T-cell (primary cell): ENCODE results near the gene RNU6-9. TPM values are rescaled to one million over a fixed set of nuclear protein-coding genes. Genes with fewer than 3 reads are reported as not detected.

Experiments
- ATAC-seq, 4 experiments: fragments of 200-7000 bp in 3 of 4; fragments of 150-1000 bp in 1 of 4; cut with Tn5 transposase; replicated peaks in 1 of 4; 1 replicate in 3 of 4; 2 replicates in 1 of 4; pipeline ENCODE4 v1.10.0; 2021; ENCODE audit warnings: moderate library complexity in 3 of 4, mild to moderate bottlenecking in 2 of 4, moderate number of reproducible peaks in 1 of 4
- CTCF ChIA-PET, 2 donors: fragments of 300-600 bp; sonication (Branson Sonifier 250); formaldehyde crosslinking; loops; one replicate each; lab custom pipeline; 2022; ENCODE audit warnings: antibody characterized with exemption in 2 of 2; lab: Charles Lee
- POLR2A ChIA-PET, 2 donors: fragments of 300-600 bp; sonication (Branson Sonifier 250); formaldehyde crosslinking; loops; one replicate each; lab custom pipeline; 2022; ENCODE audit warnings: antibody characterized with exemption in 2 of 2; lab: Charles Lee
- DNase-seq, 35 experiments: peaks; one replicate each; pipeline versions ENCODE4 v3.0.0 to v3.0.0-alpha.2; 2013 to 2023
- H3K27ac ChIP-seq: one replicate; pipeline ENCODE4 v1.5.1; 2013; ENCODE audit warnings: low read length
- H3K27me3 ChIP-seq, 2 experiments: replicated peaks in 1 of 2; 1 replicate in 1 of 2; 2 replicates in 1 of 2; pipeline versions ENCODE4 v1.6.1 to v1.7.0; 2013; ENCODE audit warnings: low read length in 1 of 2, mixed read lengths in 1 of 2; ENCODE audit not compliant: control insufficient read depth in 2 of 2, insufficient read depth in 2 of 2; ENCODE audit errors: extremely low read depth in 1 of 2
- H3K36me3 ChIP-seq, 2 donors: 1 replicate in 1 of 2; 2 replicates in 1 of 2; pipeline versions ENCODE4 v1.6.1 to v1.7.0; 2013; ENCODE audit warnings: low read length in 1 of 2; ENCODE audit not compliant: control insufficient read depth in 2 of 2, insufficient read depth in 1 of 2; ENCODE audit errors: extremely low read depth in 1 of 2
- H3K4me1 ChIP-seq, 2 experiments: 1 replicate in 1 of 2; 2 replicates in 1 of 2; pipeline versions ENCODE4 v1.6.1 to v1.7.0; 2013; ENCODE audit warnings: low read length in 2 of 2, mixed read lengths in 1 of 2; ENCODE audit not compliant: insufficient read depth in 2 of 2, control insufficient read depth in 1 of 2; ENCODE audit errors: extremely low read depth in 1 of 2
- H3K4me3 ChIP-seq, 2 donors: 1 replicate in 1 of 2; 2 replicates in 1 of 2; pipeline versions ENCODE4 v1.5.1 to v1.7.0; 2013; ENCODE audit warnings: mild to moderate bottlenecking in 2 of 2, low read length in 1 of 2, moderate library complexity in 1 of 2; ENCODE audit not compliant: control insufficient read depth in 1 of 2; ENCODE audit errors: extremely low read depth in 1 of 2
- H3K9me3 ChIP-seq: 2 replicates; pipeline ENCODE4 v1.7.0; 2013
- H3K27ac Mint-ChIP-seq, 2 donors: one replicate each; pipeline ENCODE4 v1.8.0; 2020 to 2021; ENCODE audit warnings: mild to moderate bottlenecking in 2 of 2, mixed read lengths in 2 of 2
- H3K27me3 Mint-ChIP-seq, 2 donors: one replicate each; pipeline ENCODE4 v1.8.0; 2021 to 2022; ENCODE audit warnings: mixed read lengths in 2 of 2
- H3K36me3 Mint-ChIP-seq: one replicate; pipeline ENCODE4 v1.8.0; 2021; ENCODE audit warnings: mixed read lengths
- H3K4me1 Mint-ChIP-seq, 3 donors: one replicate each; pipeline ENCODE4 v1.8.0; 2020 to 2022; ENCODE audit warnings: mixed read lengths in 3 of 3, mild to moderate bottlenecking in 1 of 3
- H3K4me3 Mint-ChIP-seq, 3 donors: one replicate each; pipeline ENCODE4 v1.8.0; 2020 to 2022; ENCODE audit warnings: mild to moderate bottlenecking in 3 of 3, mixed read lengths in 3 of 3, moderate library complexity in 3 of 3
- H3K9me3 Mint-ChIP-seq, 3 donors: one replicate each; pipeline ENCODE4 v1.8.0; 2020 to 2022; ENCODE audit warnings: mixed read lengths in 3 of 3
- WGBS: methylation state at CpG from one replicate; pipeline ENCODE4 v1.1.5; 2013; ENCODE audit warnings: missing lambda C conversion rate; ENCODE audit not compliant: insufficient coverage; 5-methylcytosine and 5-hydroxymethylcytosine counted together
- total RNA-seq, 35 experiments: library from RNA in 6 of 35; stranded (reverse) in 6 of 35; fragments of 120-200 nt in 1 of 35; gene quantifications; one replicate each; pipeline versions ENCODE4 v1.2.1 to v1.2.4 and lab custom pipeline; 2013 to 2026

The RNU6-9 gene
- total RNA-seq, 5 donors from 2014 or later (not counting 1 experiment from before 2014, with no cell fraction given) = not detected

- Histone ChIP-seq H3K27ac (no peak overlapping the region), H3K4me3 (no peak overlapping the region), H3K9me3 (no peaks in the 10 kb centered on the region), H3K27me3 (peaks cover 0 to 72% of the 10 kb centered on the region in 2 experiments), H3K36me3 (no peaks in the 10 kb centered on the region), H3K4me1 (peaks cover 0 to 5% of the 10 kb centered on the region in 2 experiments)
- Mint-ChIP-seq H3K36me3 (no peaks in the 10 kb centered on the region), H3K4me1 (peaks cover 0 to 2% (median 0%) of the 10 kb centered on the region in 3 donors), H3K27ac (no peak overlapping the region), H3K9me3 (no peaks in the 10 kb centered on the region), H3K27me3 (peaks cover 0 to 23% of the 10 kb centered on the region in 2 donors), H3K4me3 (no peak overlapping the region)
- CTCF ChIA-PET = interaction anchor here in 1 of 2 donors (0.6 kb wide), 1 partner anchor 221 kb away, joined by 4 read pairs; no protein-coding TSS in a partner anchor
- POLR2A ChIA-PET = no interaction called here
- no peak for DNase-seq
- ATAC-seq = no peak
- WGBS = no CpG with 5 or more reads among the region's 6 CpGs
These were observed 38.7 kb upstream of the RNU6-9 start for GRCh38 chr19:854549-854948.

- no peak for ATAC-seq
- no peak for DNase-seq
- peaks cover 0 to 5% of the 10 kb centered on the region in 2 experiments for H3K4me1 ChIP-seq
- H3K4me3 ChIP-seq = no peak overlapping the region
- H3K27ac Mint-ChIP-seq = no peak overlapping the region
- 84% methylated on average over 11 of the region's 12 CpGs for WGBS
- ChIA-PET CTCF (no interaction called here), POLR2A (no interaction called here)
- peaks cover 0 to 21% of the 10 kb centered on the region in 2 donors for H3K27me3 Mint-ChIP-seq
- no peaks in the 10 kb centered on the region for H3K36me3 Mint-ChIP-seq
- H3K4me1 Mint-ChIP-seq = peaks cover 0 to 3% (median 2%) of the 10 kb centered on the region in 3 donors
- H3K4me3 Mint-ChIP-seq = no peak overlapping the region
- H3K27me3 ChIP-seq = peaks cover 0 to 72% of the 10 kb centered on the region in 2 experiments
- no peaks in the 10 kb centered on the region for H3K9me3 ChIP-seq
- H3K27ac ChIP-seq = no peak overlapping the region
- no peaks in the 10 kb centered on the region for H3K36me3 ChIP-seq
- H3K9me3 Mint-ChIP-seq = no peaks in the 10 kb centered on the region
These were observed 38.1 kb upstream of the RNU6-9 start for GRCh38 chr19:855142-855541.

GRCh38 chr19:855566-856120, 37.6 kb upstream of the RNU6-9 start:
- no peak overlapping the region for H3K4me3 ChIP-seq
- H3K27me3 ChIP-seq = peaks cover 0 to 69% of the 10 kb centered on the region in 2 experiments
- no peaks in the 10 kb centered on the region for H3K9me3 ChIP-seq
- ATAC-seq = no peak
- Mint-ChIP-seq H3K27me3 (peaks cover 0 to 21% of the 10 kb centered on the region in 2 donors), H3K36me3 (no peaks in the 10 kb centered on the region), H3K4me1 (peaks cover 0 to 3% (median 2%) of the 10 kb centered on the region in 3 donors), H3K9me3 (no peaks in the 10 kb centered on the region), H3K27ac (no peak overlapping the region), H3K4me3 (no peak overlapping the region)
- ChIA-PET POLR2A (no interaction called here), CTCF (no interaction called here)
- no peak for DNase-seq
- WGBS = 76% methylated on average over 40 of the region's 40 CpGs
- H3K27ac ChIP-seq = no peak overlapping the region
- H3K36me3 ChIP-seq = no peaks in the 10 kb centered on the region
- H3K4me1 ChIP-seq = peaks cover 0 to 6% of the 10 kb centered on the region in 2 experiments

- CTCF ChIA-PET = interaction anchor here in 1 of 2 donors (0.6 to 1.2 kb wide), 2 partner anchors 62 to 139 kb away, joined by 4 to 9 read pairs; no protein-coding TSS in a partner anchor
- Histone ChIP-seq H3K4me1 (peaks cover 6 to 28% of the 10 kb centered on the region in 2 experiments), H3K9me3 (no peaks in the 10 kb centered on the region), H3K27me3 (peaks cover 0 to 63% of the 10 kb centered on the region in 2 experiments), H3K4me3 (no peak overlapping the region), H3K27ac (no peak overlapping the region), H3K36me3 (no peaks in the 10 kb centered on the region)
- Mint-ChIP-seq H3K27me3 (peaks cover 0 to 9% of the 10 kb centered on the region in 2 donors), H3K27ac (no peak overlapping the region), H3K4me3 (no peak overlapping the region), H3K36me3 (no peaks in the 10 kb centered on the region), H3K9me3 (no peaks in the 10 kb centered on the region), H3K4me1 (peaks cover 11 to 13% (median 12%) of the 10 kb centered on the region in 3 donors)
- no CpG with 5 or more reads among the region's 9 CpGs for WGBS
- DNase-seq (no peak), ATAC-seq (no peak)
- POLR2A ChIA-PET = interaction anchor here in 1 of 2 donors (0.6 kb wide), 1 partner anchor 60 kb away, joined by 6 read pairs; no protein-coding TSS in a partner anchor
These were observed 35.0 kb upstream of the RNU6-9 start for GRCh38 chr19:858284-858683.

GRCh38 chr19:858868-859843, 34.1 kb upstream of the RNU6-9 start, which contains the start of gene CFD:
TSS of gene CFD (plus strand) at chr19:859664. CDS start at chr19:859690, 26 bp downstream.
- H3K27ac ChIP-seq = no peak within 1 kb of the TSS
- POLR2A ChIA-PET = interaction anchor here (0.6 kb wide), 2 partner anchors 48 to 59 kb away, joined by 3 to 6 read pairs; no protein-coding TSS in a partner anchor
- peak within 1 kb of the TSS in 1 of 2 donors; percentile 23 for H3K4me3 ChIP-seq
- Mint-ChIP-seq H3K36me3 (no peaks in the 10 kb centered on the region), H3K27me3 (peaks cover 0 to 9% of the 10 kb centered on the region in 2 donors), H3K4me3 (peak within 1 kb of the TSS; percentile 13 to 28 (median 17)), H3K27ac (no peak within 1 kb of the TSS), H3K9me3 (no peaks in the 10 kb centered on the region), H3K4me1 (peaks cover 17 to 21% (median 19%) of the 10 kb centered on the region in 3 donors)
- H3K36me3 ChIP-seq = no peaks in the 10 kb centered on the region
- peaks cover 0 to 59% of the 10 kb centered on the region in 2 experiments for H3K27me3 ChIP-seq
- ATAC-seq (no peak), DNase-seq (peak in 2 of 35 experiments; percentile 28 to 54)
- 31% methylated on average over 15 of the region's 24 CpGs for WGBS
- peaks cover 7 to 37% of the 10 kb centered on the region in 2 experiments for H3K4me1 ChIP-seq
- CTCF ChIA-PET = interaction anchor here in 1 of 2 donors (0.6 to 1.2 kb wide), 2 partner anchors 61 to 138 kb away, joined by 4 to 9 read pairs; no protein-coding TSS in a partner anchor
- H3K9me3 ChIP-seq = no peaks in the 10 kb centered on the region
